Stimulated activated CD8-positive, alpha-beta memory T cell treated with anti-CD3 and anti-CD28 coated beads, Interleukin-15, amount 100 ng/mL, for 24 hours (primary cell): ENCODE data around the gene ANKRD44.
"Not testable (repeated sequence)": the region's sequence is repeated elsewhere in the genome, so short reads cannot be mapped to it uniquely, and the experiment has no call there.

Experiments used
- DNase-seq: peaks from one replicate; pipeline ENCODE4 v3.0.0-alpha.2; 2020; ENCODE audit warnings: low read depth

ANKRD44 gene

GRCh38 chr2:197075281-197075680, 235.3 kb downstream of the ANKRD44 start:
- no peak for DNase-seq

- no peak for DNase-seq
These were observed 236.7 kb downstream of the ANKRD44 start for GRCh38 chr2:197073701-197074433.

GRCh38 chr2:197073270-197073669, 237.3 kb downstream of the ANKRD44 start:
- DNase-seq, result no peak

GRCh38 chr2:197072533-197072932, 238.0 kb downstream of the ANKRD44 start:
- no peak for DNase-seq

GRCh38 chr2:197071790-197072436, 238.7 kb downstream of the ANKRD44 start:
- no peak for DNase-seq

GRCh38 chr2:197071213-197071612, 239.4 kb downstream of the ANKRD44 start:
- DNase-seq, result no peak

GRCh38 chr2:197069958-197070357, 240.6 kb downstream of the ANKRD44 start:
- DNase-seq, result no peak

- DNase-seq, result not testable (repeated sequence)
These were observed 248.0 kb downstream of the ANKRD44 start for GRCh38 chr2:197062574-197062973.

- DNase-seq, result no peak
These were observed 251.1 kb downstream of the ANKRD44 start for GRCh38 chr2:197059477-197059876.

GRCh38 chr2:197058777-197059300, 251.7 kb downstream of the ANKRD44 start:
- no peak for DNase-seq

- DNase-seq, result no peak
These were observed 252.6 kb downstream of the ANKRD44 start for GRCh38 chr2:197057959-197058358.

GRCh38 chr2:197055045-197055444, 255.5 kb downstream of the ANKRD44 start:
- DNase-seq, result no peak

- DNase-seq, result no peak
These were observed 256.1 kb downstream of the ANKRD44 start for GRCh38 chr2:197054437-197054836.

GRCh38 chr2:197052356-197052755, 258.2 kb downstream of the ANKRD44 start:
- DNase-seq, result no peak

GRCh38 chr2:197045115-197045514, 265.5 kb downstream of the ANKRD44 start:
- DNase-seq, result no peak

GRCh38 chr2:197042739-197043196, 267.8 kb downstream of the ANKRD44 start:
- DNase-seq, result no peak

- no peak for DNase-seq
These were observed 272.6 kb downstream of the ANKRD44 start for GRCh38 chr2:197037863-197038398.

GRCh38 chr2:197035002-197035401, 275.6 kb downstream of the ANKRD44 start:
- no peak for DNase-seq

GRCh38 chr2:197034292-197034691, 276.3 kb downstream of the ANKRD44 start:
- DNase-seq, result no peak

- DNase-seq, result no peak
These were observed 277.4 kb downstream of the ANKRD44 start for GRCh38 chr2:197033222-197033621.

- DNase-seq, result no peak
These were observed 278.8 kb downstream of the ANKRD44 start for GRCh38 chr2:197031803-197032202.

GRCh38 chr2:197030090-197030489, 280.5 kb downstream of the ANKRD44 start:
- DNase-seq, result no peak

GRCh38 chr2:197028633-197029032, 281.9 kb downstream of the ANKRD44 start:
- no peak for DNase-seq
